GM23338 (cell line): Measurements from ENCODE around the gene RBM42.

Experiments
- CREB1 ChIP-seq: fragments of 250-450 bp; sonication (Bioruptor Pico); IDR thresholded peaks from 2 replicates; pipeline ENCODE4 v1.5.0; 2020; ENCODE audit warnings: low read depth, mild to moderate bottlenecking, moderate library complexity
- EZH2 ChIP-seq: fragments of 200-600 bp; sonication (generic); IDR thresholded peaks from one replicate; pipeline ENCODE4 v1.8.0; 2017; ENCODE audit warnings: antibody characterized with exemption, mild to moderate bottlenecking, low read depth; ENCODE audit not compliant: unreplicated experiment
- EZH2phosphoT487 ChIP-seq: fragments of 200-600 bp; sonication (generic); IDR thresholded peaks from one replicate; pipeline ENCODE4 v1.8.1; 2018; ENCODE audit warnings: antibody characterized with exemption; ENCODE audit not compliant: unreplicated experiment
- JUNB ChIP-seq: IDR thresholded peaks from one replicate; pipeline ENCODE4 v1.6.1; 2016; ENCODE audit warnings: antibody characterized with exemption; ENCODE audit not compliant: unreplicated experiment
- POLR2AphosphoS5 ChIP-seq: IDR thresholded peaks from 2 replicates; pipeline ENCODE4 v1.6.1; 2016; ENCODE audit warnings: antibody characterized with exemption, low read depth
- REST ChIP-seq: IDR thresholded peaks from one replicate; pipeline ENCODE4 v1.6.1; 2018; ENCODE audit warnings: antibody characterized with exemption; ENCODE audit not compliant: unreplicated experiment
- ZNF331 ChIP-seq: fragments of 250-450 bp; sonication (Bioruptor Pico); IDR thresholded peaks from 2 replicates; pipeline ENCODE4 v1.5.0; 2020; ENCODE audit warnings: low read depth, mild to moderate bottlenecking, moderate library complexity
- TF ChIP-seq, protein P1 (sequence below), 2 experiments: fragments of 200-600 bp in 1 of 2; sonication (generic) in 1 of 2; conservative IDR thresholded peaks; 2 replicates each; pipeline versions ENCODE4 v1.5.1 to v1.6.1; 2016 to 2017; ENCODE audit warnings: antibody characterized with exemption in 2 of 2, low read depth in 2 of 2, mild to moderate bottlenecking in 2 of 2, moderate library complexity in 1 of 2

DNA sequence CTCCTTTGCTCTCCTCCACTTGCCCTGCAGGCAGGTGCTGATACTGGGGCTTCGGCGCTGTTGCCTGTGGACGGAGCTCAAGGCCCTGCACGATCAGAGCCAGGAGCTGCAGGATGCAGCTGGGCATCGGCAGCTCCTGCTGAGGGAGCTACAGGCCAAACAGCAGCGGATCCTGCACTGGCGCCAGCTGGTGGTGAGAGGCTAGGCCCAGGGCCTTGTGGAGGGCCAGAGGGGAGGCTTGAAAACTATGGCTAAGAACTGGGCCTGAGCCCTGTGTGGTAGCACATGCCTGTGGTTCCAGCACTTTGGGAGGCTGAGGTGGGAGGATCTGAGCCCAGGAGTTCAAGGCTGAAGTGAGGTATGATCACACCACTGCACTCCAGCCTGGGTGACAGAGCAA is 10.0 kb upstream of the RBM42 start:
- TF ChIP-seq, protein P1, sequence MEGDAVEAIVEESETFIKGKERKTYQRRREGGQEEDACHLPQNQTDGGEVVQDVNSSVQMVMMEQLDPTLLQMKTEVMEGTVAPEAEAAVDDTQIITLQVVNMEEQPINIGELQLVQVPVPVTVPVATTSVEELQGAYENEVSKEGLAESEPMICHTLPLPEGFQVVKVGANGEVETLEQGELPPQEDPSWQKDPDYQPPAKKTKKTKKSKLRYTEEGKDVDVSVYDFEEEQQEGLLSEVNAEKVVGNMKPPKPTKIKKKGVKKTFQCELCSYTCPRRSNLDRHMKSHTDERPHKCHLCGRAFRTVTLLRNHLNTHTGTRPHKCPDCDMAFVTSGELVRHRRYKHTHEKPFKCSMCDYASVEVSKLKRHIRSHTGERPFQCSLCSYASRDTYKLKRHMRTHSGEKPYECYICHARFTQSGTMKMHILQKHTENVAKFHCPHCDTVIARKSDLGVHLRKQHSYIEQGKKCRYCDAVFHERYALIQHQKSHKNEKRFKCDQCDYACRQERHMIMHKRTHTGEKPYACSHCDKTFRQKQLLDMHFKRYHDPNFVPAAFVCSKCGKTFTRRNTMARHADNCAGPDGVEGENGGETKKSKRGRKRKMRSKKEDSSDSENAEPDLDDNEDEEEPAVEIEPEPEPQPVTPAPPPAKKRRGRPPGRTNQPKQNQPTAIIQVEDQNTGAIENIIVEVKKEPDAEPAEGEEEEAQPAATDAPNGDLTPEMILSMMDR (conservative IDR thresholded peaks at IDR 0.05; ENCODE audit: low read depth in 2 of 2): peak; percentile 38 to 77; a peak in 3 of 4 replicates
- no peak for TF ChIP-seq EZH2
- no peak for TF ChIP-seq ZNF331 (CRISPR knock-in tag)
- no peak for TF ChIP-seq EZH2phosphoT487
- TF ChIP-seq POLR2AphosphoS5: no peak
- TF ChIP-seq REST: no peak
- no peak for TF ChIP-seq CREB1 (CRISPR knock-in tag)
- TF ChIP-seq JUNB: no peak
